Motor neuron (in vitro differentiated cells): ENCODE results near the gene EFNA5. TPM values are rescaled to one million over a fixed set of nuclear protein-coding genes. Genes with fewer than 3 reads are reported as not detected.
"Not testable (repeated sequence)": the region's sequence is repeated elsewhere in the genome, so short reads cannot be mapped to it uniquely, and the experiment has no call there.

ENCODE experiments used
- ATAC-seq, 8 experiments: fragments of 200-7000 bp; cut with Tn5 transposase; replicated peaks in 6 of 8; 2 replicates each; pipeline ENCODE4 v1.8.0; 2021; ENCODE audit warnings: mild to moderate bottlenecking in 8 of 8, moderate library complexity in 8 of 8
- H3K27ac ChIP-seq, 2 donors: fragments of 250-450 bp; sonication (Bioruptor Pico); 2 replicates each; pipeline ENCODE4 v1.9.0; 2021; ENCODE audit warnings: antibody characterized with exemption in 2 of 2, mild to moderate bottlenecking in 2 of 2, moderate library complexity in 1 of 2
- H3K4me1 ChIP-seq, 2 donors: fragments of 250-450 bp; sonication (Bioruptor Pico); replicated peaks in 1 of 2; 2 replicates each; pipeline ENCODE4 v1.6.1; 2021; ENCODE audit warnings: antibody characterized with exemption in 2 of 2, mild to moderate bottlenecking in 2 of 2, moderate library complexity in 1 of 2
- H3K4me3 ChIP-seq, 5 donors: fragments of 250-450 bp; sonication (Bioruptor Pico); 2 replicates each; pipeline ENCODE4 v1.9.0; 2021; ENCODE audit warnings: antibody characterized with exemption in 5 of 5, mild to moderate bottlenecking in 5 of 5, moderate library complexity in 4 of 5
- WGBS, 10 experiments: fragments of 450-650 bp; shearing (Covaris generic); methylation state at CpG; one replicate each; pipeline ENCODE4 v1.0.0; 2022; 5-methylcytosine and 5-hydroxymethylcytosine counted together
- in situ Hi-C, 9 experiments: fragments of 400-800 bp; cut with MboI; loops; one replicate each; pipeline ENCODE4 v1.15.0; 2021; ENCODE audit warnings: low sequenced_read_pairs in 9 of 9, low pct_unique_long_range_greater_than_20kb in 2 of 9; ENCODE audit not compliant: unreplicated experiment in 9 of 9
- total RNA-seq, 8 experiments: library from RNA; unstranded; fragments of 300-600 nt; gene quantifications; 2 replicates each; pipeline versions ENCODE4 v1.2.3 to v1.2.4, GENCODE V29; 2022

EFNA5 gene
- total RNA-seq, 8 experiments from 2014 or later, result 8.5 to 88.6 (median 10.5) TPM

GRCh38 chr5:107456281-107456715 is 214.4 kb downstream of the EFNA5 start:
- peak in 1 of 8 experiments; percentile 7 for ATAC-seq
- in situ Hi-C loops, result loop anchor here in 1 of 9 experiments (25.0 kb wide), 1 partner anchor 206 kb away; the partner anchor contains the start of gene EFNA5
- no peak overlapping the region for H3K27ac ChIP-seq
- H3K4me1 ChIP-seq, result peaks cover 11 to 25% of the 10 kb centered on the region in 2 donors
- H3K4me3 ChIP-seq, result no peak overlapping the region

GRCh38 chr5:107455111-107455544 is 215.6 kb downstream of the EFNA5 start:
- 11 to 54% (median 29%) methylated on average over 1 to 4 of the region's 4 CpGs; no CpG with 5 or more reads in 4 of the 10 experiments for WGBS, 10 experiments
- in situ Hi-C loops, result loop anchor here in 1 of 9 experiments (25.0 kb wide), 1 partner anchor 207 kb away; the partner anchor contains the start of gene EFNA5
- Histone ChIP-seq H3K4me3 (no peak overlapping the region), H3K27ac (no peak overlapping the region), H3K4me1 (peaks cover 6 to 14% of the 10 kb centered on the region in 2 donors)
- peak in 2 of 8 experiments; percentile 12 to 19 for ATAC-seq

GRCh38 chr5:107451827-107452226 is 218.9 kb downstream of the EFNA5 start:
- peaks cover 6 to 15% of the 10 kb centered on the region in 2 donors for H3K4me1 ChIP-seq
- not testable (repeated sequence) for H3K27ac ChIP-seq, H3K4me3 ChIP-seq, ATAC-seq
- in situ Hi-C loops, result loop anchor here in 1 of 9 experiments (25.0 kb wide), 1 partner anchor 210 kb away; the partner anchor contains the start of gene EFNA5
- WGBS, 10 experiments, result 35 to 100% (median 95%) methylated on average over 1 to 3 of the region's 4 CpGs; no CpG with 5 or more reads in 2 of the 10 experiments

- Histone ChIP-seq H3K4me1 (peaks cover 6 to 16% of the 10 kb centered on the region in 2 donors), H3K27ac (no peak overlapping the region), H3K4me3 (no peak overlapping the region)
- 53 to 100% (median 77%) methylated on average over 1 to 3 of the region's 3 CpGs for WGBS, 10 experiments
- in situ Hi-C loops, result loop anchor here in 1 of 9 experiments (25.0 kb wide), 1 partner anchor 211 kb away; the partner anchor contains the start of gene EFNA5
- ATAC-seq, result no peak
These were observed 219.7 kb downstream of the EFNA5 start for GRCh38 chr5:107451028-107451427.

- 68 to 100% (median 90%) methylated on average over 1 to 3 of the region's 3 CpGs; no CpG with 5 or more reads in 2 of the 10 experiments for WGBS, 10 experiments
- in situ Hi-C loops, result loop anchor here in 1 of 9 experiments (25.0 kb wide), 1 partner anchor 212 kb away; the partner anchor contains the start of gene EFNA5
- H3K4me3 ChIP-seq, result no peak overlapping the region
- no peak for ATAC-seq
- no peak overlapping the region for H3K27ac ChIP-seq
- H3K4me1 ChIP-seq, result peaks cover 6 to 16% of the 10 kb centered on the region in 2 donors
These were observed 220.2 kb downstream of the EFNA5 start for GRCh38 chr5:107450531-107450930.

- no peak for ATAC-seq
- no peak overlapping the region for H3K4me3 ChIP-seq
- H3K27ac ChIP-seq, result no peak overlapping the region
- WGBS, 10 experiments, result 58 to 100% (median 98%) methylated on average over 1 to 3 of the region's 3 CpGs; no CpG with 5 or more reads in 2 of the 10 experiments
- peaks cover 4 to 9% of the 10 kb centered on the region in 2 donors for H3K4me1 ChIP-seq
- in situ Hi-C loops, result no loop called here
These were observed 221.4 kb downstream of the EFNA5 start for GRCh38 chr5:107449369-107449768.

GRCh38 chr5:107447587-107447986 is 223.2 kb downstream of the EFNA5 start:
- no peak overlapping the region for H3K27ac ChIP-seq
- in situ Hi-C loops, result no loop called here
- WGBS, 10 experiments, result 25 to 100% (median 75%) methylated on average over 1 to 6 of the region's 6 CpGs
- ATAC-seq, result no peak
- H3K4me1 ChIP-seq, result peaks cover 14 to 20% of the 10 kb centered on the region in 2 donors
- no peak overlapping the region for H3K4me3 ChIP-seq

GRCh38 chr5:107446972-107447371 is 223.8 kb downstream of the EFNA5 start:
- 49 to 100% (median 89%) methylated on average over 1 to 3 of the region's 3 CpGs; no CpG with 5 or more reads in 1 of the 10 experiments for WGBS, 10 experiments
- Histone ChIP-seq H3K4me1 (peaks cover 14 to 20% of the 10 kb centered on the region in 2 donors), H3K27ac (no peak overlapping the region), H3K4me3 (no peak overlapping the region)
- no peak for ATAC-seq
- in situ Hi-C loops, result no loop called here

GRCh38 chr5:107444300-107444699 is 226.4 kb downstream of the EFNA5 start:
- in situ Hi-C loops, result no loop called here
- H3K4me3 ChIP-seq, result no peak overlapping the region
- 54 to 100% (median 89%) methylated on average over 1 to 3 of the region's 3 CpGs for WGBS, 10 experiments
- peak in 5 of 8 experiments; percentile 7 to 87 (median 25) for ATAC-seq
- H3K27ac ChIP-seq, result peak overlapping the region in 1 of 2 donors; percentile 48
- H3K4me1 ChIP-seq, result peaks cover 14 to 20% of the 10 kb centered on the region in 2 donors

GRCh38 chr5:107443897-107444296 is 226.8 kb downstream of the EFNA5 start:
- H3K4me1 ChIP-seq, result peaks cover 14 to 20% of the 10 kb centered on the region in 2 donors
- H3K27ac ChIP-seq, result no peak overlapping the region
- WGBS, 10 experiments, result 70 to 100% (median 92%) methylated on average over 1 to 3 of the region's 3 CpGs; no CpG with 5 or more reads in 2 of the 10 experiments
- H3K4me3 ChIP-seq, result no peak overlapping the region
- in situ Hi-C loops, result no loop called here
- peak in 5 of 8 experiments; percentile 32 to 88 (median 58) for ATAC-seq

GRCh38 chr5:107442452-107442851 is 228.3 kb downstream of the EFNA5 start:
- no peak for ATAC-seq
- no peak overlapping the region for H3K27ac ChIP-seq
- 63 to 100% (median 95%) methylated on average over 1 to 2 of the region's 2 CpGs for WGBS, 10 experiments
- no peak overlapping the region for H3K4me3 ChIP-seq
- peaks cover 14 to 20% of the 10 kb centered on the region in 2 donors for H3K4me1 ChIP-seq
- in situ Hi-C loops, result no loop called here

- in situ Hi-C loops, result no loop called here
- no peak overlapping the region for H3K4me3 ChIP-seq
- H3K27ac ChIP-seq, result no peak overlapping the region
- peak in 1 of 8 experiments; percentile 10 for ATAC-seq
- 0 to 100% (median 100%) methylated on average over 1 to 2 of the region's 2 CpGs; no CpG with 5 or more reads in 1 of the 10 experiments for WGBS, 10 experiments
- peaks cover 14 to 19% of the 10 kb centered on the region in 2 donors for H3K4me1 ChIP-seq
These were observed 230.9 kb downstream of the EFNA5 start for GRCh38 chr5:107439832-107440231.

GRCh38 chr5:107437986-107438510 is 232.7 kb downstream of the EFNA5 start:
- 21 to 100% (median 91%) methylated on average over 1 to 6 of the region's 6 CpGs for WGBS, 10 experiments
- Histone ChIP-seq H3K4me3 (no peak overlapping the region), H3K27ac (no peak overlapping the region), H3K4me1 (peaks cover 0 to 6% of the 10 kb centered on the region in 2 donors)
- in situ Hi-C loops, result no loop called here
- ATAC-seq, result no peak
